GM12872 (cell line): ENCODE measurements around the gene CDK7.

Experiments used
- TF ChIP-seq, protein P1 (sequence below): IDR thresholded peaks from 3 replicates; pipeline ENCODE4 v1.5.1; 2011; ENCODE audit warnings: low read depth, mild to moderate bottlenecking, low read length, moderate library complexity; ENCODE audit not compliant: insufficient read depth

Gene CDK7

DNA sequence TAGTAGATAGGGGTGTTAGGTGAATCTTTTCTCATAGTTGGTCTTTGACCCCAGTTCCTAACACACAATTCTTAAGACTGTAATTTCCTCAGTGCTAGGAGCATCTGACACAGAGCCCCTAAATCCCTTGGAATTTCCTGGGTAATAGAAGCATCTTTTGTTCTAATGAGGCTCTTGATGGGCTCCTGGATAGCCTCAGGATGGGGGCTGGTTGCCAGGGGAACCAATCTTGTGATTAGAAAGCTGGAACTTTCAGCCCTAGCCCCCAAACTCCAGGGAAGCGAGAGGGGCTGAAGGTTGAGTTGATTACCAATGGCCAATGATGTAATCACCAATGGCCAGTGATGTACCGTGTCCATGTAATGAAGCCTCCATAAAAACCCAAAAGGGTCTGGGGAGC, 53.4 kb downstream of the CDK7 start:
- TF ChIP-seq, protein P1, sequence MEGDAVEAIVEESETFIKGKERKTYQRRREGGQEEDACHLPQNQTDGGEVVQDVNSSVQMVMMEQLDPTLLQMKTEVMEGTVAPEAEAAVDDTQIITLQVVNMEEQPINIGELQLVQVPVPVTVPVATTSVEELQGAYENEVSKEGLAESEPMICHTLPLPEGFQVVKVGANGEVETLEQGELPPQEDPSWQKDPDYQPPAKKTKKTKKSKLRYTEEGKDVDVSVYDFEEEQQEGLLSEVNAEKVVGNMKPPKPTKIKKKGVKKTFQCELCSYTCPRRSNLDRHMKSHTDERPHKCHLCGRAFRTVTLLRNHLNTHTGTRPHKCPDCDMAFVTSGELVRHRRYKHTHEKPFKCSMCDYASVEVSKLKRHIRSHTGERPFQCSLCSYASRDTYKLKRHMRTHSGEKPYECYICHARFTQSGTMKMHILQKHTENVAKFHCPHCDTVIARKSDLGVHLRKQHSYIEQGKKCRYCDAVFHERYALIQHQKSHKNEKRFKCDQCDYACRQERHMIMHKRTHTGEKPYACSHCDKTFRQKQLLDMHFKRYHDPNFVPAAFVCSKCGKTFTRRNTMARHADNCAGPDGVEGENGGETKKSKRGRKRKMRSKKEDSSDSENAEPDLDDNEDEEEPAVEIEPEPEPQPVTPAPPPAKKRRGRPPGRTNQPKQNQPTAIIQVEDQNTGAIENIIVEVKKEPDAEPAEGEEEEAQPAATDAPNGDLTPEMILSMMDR, result no peak

DNA sequence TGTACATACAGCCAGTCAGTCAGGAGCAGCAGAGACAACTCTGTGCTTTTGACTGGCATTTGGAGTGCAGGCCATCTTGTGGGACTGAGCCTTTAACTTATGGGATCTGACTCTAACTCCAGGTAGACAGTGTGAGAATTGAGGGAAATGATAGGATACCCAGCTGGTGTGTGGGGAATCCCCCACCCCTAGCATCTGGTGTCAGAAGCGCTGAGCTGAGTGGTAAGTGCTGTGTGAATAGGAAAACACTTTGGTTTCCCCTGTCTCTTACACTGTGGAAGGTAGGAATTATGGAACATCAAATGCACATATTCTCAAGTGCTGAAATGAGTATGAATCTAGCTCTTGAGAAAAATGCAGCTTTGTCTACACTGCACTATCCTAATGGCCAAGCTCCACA, 54.0 kb downstream of the CDK7 start:
- TF ChIP-seq, protein P1, result no peak

DNA sequence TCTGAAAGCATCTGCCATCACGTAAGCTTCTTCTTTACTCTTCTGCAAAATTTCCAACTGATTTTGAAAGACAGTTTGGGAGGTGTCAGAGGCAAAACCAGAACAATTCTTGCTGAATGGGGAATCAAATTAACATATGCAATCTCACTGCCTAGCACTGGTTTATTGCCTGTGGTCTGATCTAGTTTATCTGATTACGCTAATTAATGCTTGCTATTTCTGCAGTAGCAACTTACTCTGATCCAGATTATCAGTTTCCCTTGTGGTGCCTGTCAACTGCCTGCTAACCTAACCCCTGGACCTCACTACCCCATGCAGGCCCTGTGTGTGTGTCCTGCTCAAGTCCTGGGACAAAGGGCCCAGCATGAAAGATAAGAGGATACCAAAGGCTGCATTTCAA, 57.6 kb downstream of the CDK7 start:
- TF ChIP-seq, protein P1, result no peak

DNA sequence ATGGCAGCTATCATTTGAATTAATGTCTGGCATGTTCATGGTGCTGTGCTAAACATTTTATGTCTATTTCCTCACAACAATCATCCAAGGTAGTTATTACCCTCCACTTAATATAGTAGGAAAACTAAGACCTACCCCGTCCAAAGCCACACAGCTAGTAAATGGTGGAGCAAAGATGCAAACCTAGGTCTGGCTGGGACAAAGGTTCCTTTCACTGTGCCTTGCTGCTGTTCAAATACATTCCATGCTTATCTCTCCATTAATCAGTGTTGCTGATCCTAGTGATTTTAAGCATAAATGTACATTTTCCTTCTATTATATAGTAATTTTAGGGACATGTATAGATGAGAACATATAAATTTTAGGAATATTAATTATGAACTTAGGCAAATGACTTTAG, 59.2 kb downstream of the CDK7 start:
- TF ChIP-seq, protein P1, result no peak

DNA sequence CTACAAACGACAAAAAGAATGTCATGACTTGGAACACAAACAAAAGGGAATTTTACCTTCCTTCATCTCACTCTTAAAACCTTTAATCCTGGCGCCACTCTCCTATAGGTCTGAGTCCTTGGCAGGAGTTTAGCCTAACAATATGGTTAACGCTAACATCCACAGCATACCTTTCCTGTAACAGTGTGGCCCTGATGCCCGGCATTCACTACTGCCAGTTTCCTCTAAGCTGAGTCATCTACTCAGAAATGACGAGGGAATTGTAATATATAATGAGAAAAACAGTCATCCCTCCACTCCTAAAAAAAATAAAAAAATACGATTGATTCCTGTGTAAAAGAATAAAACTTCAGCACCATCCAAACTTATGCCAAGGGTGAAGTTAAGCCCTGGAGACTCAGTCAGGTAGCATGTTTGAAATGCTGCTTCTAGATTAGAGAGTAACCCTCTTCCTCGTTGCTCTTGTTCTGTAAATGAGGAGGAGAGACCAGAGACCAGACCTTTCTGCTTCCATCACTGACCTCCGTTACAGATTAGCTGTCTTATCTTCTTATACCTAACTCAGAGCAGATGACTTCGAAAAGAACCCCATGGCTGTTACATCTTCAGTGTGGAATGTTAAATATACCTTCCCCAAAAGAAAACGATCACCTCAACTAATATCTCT, 60.5 kb downstream of the CDK7 start:
- TF ChIP-seq, protein P1, result no peak

DNA sequence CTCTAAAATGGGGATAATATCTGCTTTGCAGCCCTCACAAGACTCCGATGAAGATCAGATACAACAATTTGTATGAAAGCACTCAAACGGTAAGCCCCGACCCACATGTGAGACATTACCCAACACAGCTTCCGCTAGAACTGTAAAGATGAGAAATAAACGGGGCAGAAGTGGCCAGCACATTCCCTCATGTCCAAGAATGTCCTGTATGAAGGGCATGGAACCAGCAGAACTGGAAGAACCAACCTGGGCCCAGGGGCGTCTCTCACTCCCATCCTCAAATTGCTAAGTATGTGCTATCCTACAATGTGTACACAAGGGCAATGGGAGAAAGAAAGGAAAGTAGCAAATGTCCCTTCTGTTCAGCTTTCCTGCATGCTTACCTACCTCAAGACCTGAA, 64.9 kb downstream of the CDK7 start:
- TF ChIP-seq, protein P1, result no peak

DNA sequence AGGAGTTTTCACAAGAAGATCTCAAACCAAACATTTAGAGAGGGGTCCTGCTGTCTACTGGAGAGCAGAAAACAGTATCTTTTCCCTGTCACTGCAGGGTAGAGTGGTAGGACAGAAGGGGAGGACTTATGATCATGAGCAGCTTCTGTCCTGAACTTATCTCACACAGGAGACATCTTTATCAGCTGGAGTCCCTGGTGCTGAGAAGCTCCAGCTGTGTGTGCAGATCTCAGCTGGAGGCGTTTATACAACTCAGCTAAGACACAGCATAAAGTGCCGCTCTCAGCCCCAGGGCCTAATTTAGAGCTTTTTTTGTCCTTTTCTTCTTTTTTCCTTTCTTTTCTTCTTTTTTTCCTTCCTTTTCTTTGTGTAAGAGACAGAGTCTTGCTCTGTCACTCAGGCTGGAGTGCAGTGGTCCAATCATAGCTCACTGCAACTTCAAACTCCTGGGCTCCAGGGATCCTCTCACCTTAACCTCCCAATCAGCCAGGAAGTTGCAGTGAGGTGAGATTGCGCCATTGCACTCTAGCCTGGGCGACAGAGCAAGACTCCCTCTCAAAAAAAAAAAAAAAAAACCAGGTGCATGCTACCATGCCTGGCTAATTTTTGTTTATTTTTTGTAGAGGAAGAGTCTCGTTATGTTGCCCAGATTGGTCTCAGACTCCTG, 66.0 kb downstream of the CDK7 start:
- TF ChIP-seq, protein P1, result no peak
